Psoas muscle (tissue), 8 donors: ENCODE measurements around the gene RPTOR. TPM values are rescaled to one million over a fixed set of nuclear protein-coding genes. Genes with fewer than 3 reads are reported as not detected.

Experiments
- ATAC-seq, 4 donors: fragments of 200-7000 bp; cut with Tn5 transposase; one replicate each; pipeline ENCODE4 v1.9.1; 2020; ENCODE audit warnings: moderate library complexity in 3 of 4, mild to moderate bottlenecking in 2 of 4
- DNase-seq, 2 donors: peaks; one replicate each; pipeline ENCODE4 v3.0.0-alpha.2; 2020
- H3K27ac ChIP-seq: fragments of 200-600 bp; one replicate; pipeline ENCODE4 v1.8.0; 2022
- H3K27me3 ChIP-seq, 3 donors: fragments of 200-600 bp in 1 of 3; one replicate each; pipeline versions ENCODE4 v1.6.1 to v1.8.0; 2013 to 2022; ENCODE audit warnings: low read length in 2 of 3, mild to moderate bottlenecking in 2 of 3, moderate library complexity in 1 of 3; ENCODE audit not compliant: insufficient read depth in 3 of 3
- H3K36me3 ChIP-seq, 2 donors: fragments of 200-600 bp in 1 of 2; one replicate each; pipeline versions ENCODE4 v1.6.1 to v1.8.0; 2013 to 2022; ENCODE audit warnings: low read depth in 1 of 2, mild to moderate bottlenecking in 1 of 2, moderate library complexity in 1 of 2; ENCODE audit not compliant: insufficient read depth in 1 of 2
- H3K4me1 ChIP-seq: fragments of 200-600 bp; one replicate; pipeline ENCODE4 v1.8.0; 2022
- H3K4me3 ChIP-seq: fragments of 200-600 bp; one replicate; pipeline ENCODE4 v1.8.0; 2022; ENCODE audit warnings: mild to moderate bottlenecking
- H3K9me3 ChIP-seq: fragments of 200-600 bp; one replicate; pipeline ENCODE4 v1.8.0; 2022
- WGBS, 3 donors: extraction: QIAGEN DNeasy Blood & Tissue Kit; methylation state at CpG; one replicate each; pipeline versions ENCODE4 v1.1.6 to v1.1.7; 2013; 5-methylcytosine and 5-hydroxymethylcytosine counted together
- intact Hi-C, 2 donors: fragments of 100-400 bp; cut with DNase I; formaldehyde crosslinking; loops; one replicate each; pipeline versions ENCODE4 v1.11.0 to v1.14.2; 2022
- polyA plus RNA-seq, 3 donors: library from polyadenylated mRNA; stranded (reverse); fragments of 200-250 nt; gene quantifications; one replicate each; pipeline ENCODE4 v1.2.3, GENCODE V29; 2013
- total RNA-seq, 4 donors: library from RNA; stranded (reverse); fragmentation: NEBNext Ultra II Directional in 2 of 4; extraction: Animal tissue kit (Norgen Biotek cat#: 25700) in 2 of 4; gene quantifications; one replicate each; pipeline versions ENCODE4 v1.2.1 to v1.2.4, GENCODE V29; 2021 to 2023
- TF ChIP-seq, protein P1 (sequence below): fragments of 200-600 bp; IDR thresholded peaks from one replicate; pipeline ENCODE4 v1.8.0; 2022; ENCODE audit warnings: antibody characterized with exemption
- donor health status: healthy with polysubstance abuse.
- donor health status: DM: no; HTN: no; CAD: no; lungs with moderate emphysema.
- donor health status: Bipolar disorder and iron deficiency.
- donor health status: healthy.
- donor health status: DM: yes; HTN: yes; CAD: no.
- donor health status: DM: no; HTN: no; CAD: no.
- donor health status: DM: no; HTN: no; CAD: no.
- donor health status: DM: yes; HTN: yes; CAD: no.

RPTOR gene
- total and polyA plus RNA-seq, 7 donors: 13.6 to 82.2 (median 32.5) TPM

DNA sequence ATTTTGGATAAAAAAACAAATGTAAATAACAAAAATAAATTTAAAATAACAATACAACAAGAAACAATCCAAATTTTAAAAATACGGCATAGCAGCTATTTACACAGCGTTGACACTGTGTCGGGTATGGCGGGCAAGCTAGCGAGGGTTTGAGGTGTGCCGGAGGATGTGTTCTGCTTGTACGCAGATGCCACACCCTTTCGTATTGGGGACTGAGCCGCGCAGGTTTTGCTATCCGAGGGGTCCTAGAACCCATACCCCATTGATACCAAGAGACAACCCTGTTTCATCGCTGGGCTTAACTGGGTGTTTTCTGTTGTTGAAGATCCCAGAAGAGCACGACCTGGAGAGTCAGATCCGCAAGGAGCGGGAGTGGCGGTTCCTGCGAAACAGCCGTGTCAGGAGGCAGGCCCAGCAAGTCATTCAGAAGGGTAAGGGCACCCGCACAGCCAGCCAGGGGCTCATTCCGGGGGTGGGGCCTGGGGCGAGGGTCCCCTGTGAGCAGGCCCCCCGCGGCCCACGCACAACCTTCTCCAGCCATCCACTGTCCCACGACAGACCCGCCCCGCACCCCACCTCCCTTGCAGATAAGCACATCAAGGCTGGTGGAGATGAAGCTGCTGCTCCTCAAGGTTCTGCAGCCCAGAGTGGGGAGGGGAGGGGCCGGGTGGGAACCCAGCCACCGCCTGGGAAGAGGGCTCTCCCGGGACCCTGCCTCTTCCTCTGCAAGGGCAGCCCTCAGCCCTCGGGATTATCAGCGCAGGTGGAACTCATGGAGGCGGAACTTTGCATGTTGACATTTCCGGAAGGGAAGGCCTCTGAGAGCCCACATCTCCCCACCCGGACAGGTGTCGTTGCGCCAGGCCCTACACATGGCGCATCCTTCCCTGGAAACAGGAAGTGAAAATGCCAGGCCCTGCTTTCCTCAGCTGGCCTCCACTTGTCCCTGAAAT lies 395.8 kb downstream of the RPTOR start:
- H3K4me3 ChIP-seq: no peak overlapping the region
- no peak overlapping the region for H3K27ac ChIP-seq
- peaks cover 0 to 32% of the 10 kb centered on the region in 2 donors for H3K36me3 ChIP-seq
- ATAC-seq: no peak
- H3K4me1 ChIP-seq: peaks cover 11% of the 10 kb centered on the region
- TF ChIP-seq, protein P1, sequence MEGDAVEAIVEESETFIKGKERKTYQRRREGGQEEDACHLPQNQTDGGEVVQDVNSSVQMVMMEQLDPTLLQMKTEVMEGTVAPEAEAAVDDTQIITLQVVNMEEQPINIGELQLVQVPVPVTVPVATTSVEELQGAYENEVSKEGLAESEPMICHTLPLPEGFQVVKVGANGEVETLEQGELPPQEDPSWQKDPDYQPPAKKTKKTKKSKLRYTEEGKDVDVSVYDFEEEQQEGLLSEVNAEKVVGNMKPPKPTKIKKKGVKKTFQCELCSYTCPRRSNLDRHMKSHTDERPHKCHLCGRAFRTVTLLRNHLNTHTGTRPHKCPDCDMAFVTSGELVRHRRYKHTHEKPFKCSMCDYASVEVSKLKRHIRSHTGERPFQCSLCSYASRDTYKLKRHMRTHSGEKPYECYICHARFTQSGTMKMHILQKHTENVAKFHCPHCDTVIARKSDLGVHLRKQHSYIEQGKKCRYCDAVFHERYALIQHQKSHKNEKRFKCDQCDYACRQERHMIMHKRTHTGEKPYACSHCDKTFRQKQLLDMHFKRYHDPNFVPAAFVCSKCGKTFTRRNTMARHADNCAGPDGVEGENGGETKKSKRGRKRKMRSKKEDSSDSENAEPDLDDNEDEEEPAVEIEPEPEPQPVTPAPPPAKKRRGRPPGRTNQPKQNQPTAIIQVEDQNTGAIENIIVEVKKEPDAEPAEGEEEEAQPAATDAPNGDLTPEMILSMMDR: no peak
- intact Hi-C loops: no loop called here
- DNase-seq: peak in 1 of 2 donors; percentile 50
- H3K27me3 ChIP-seq: no peaks in the 10 kb centered on the region
- no peaks in the 10 kb centered on the region for H3K9me3 ChIP-seq
- 92 to 94% (median 93%) methylated on average over 38 of the region's 38 CpGs for WGBS, 3 donors

DNA sequence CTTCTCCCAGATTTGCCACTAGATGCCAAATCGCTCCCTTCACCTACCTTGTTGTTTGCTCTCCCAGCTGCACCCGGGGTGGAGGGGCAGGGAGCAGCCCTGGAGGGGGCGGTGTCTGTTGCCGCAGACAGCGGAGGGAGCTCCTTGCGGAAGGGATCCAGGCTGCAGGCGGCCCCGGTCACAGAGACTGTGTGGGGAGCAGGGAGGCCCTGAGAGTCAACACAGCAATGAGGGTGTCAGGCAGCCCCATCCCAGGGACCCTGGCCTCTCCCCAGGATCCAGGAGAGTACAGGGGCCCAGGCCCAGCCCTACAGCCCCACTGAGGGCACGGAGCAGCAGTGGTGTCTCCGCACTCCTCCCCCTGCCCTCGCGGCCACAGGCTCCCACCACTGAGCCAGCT lies 396.5 kb downstream of the RPTOR start:
- Histone ChIP-seq H3K27me3 (no peaks in the 10 kb centered on the region), H3K4me1 (peaks cover 11% of the 10 kb centered on the region), H3K4me3 (no peak overlapping the region), H3K27ac (no peak overlapping the region), H3K36me3 (peaks cover 0 to 38% of the 10 kb centered on the region in 2 donors), H3K9me3 (no peaks in the 10 kb centered on the region)
- ATAC-seq (no peak), DNase-seq (peak in 1 of 2 donors; percentile 44)
- TF ChIP-seq, protein P1: no peak
- 94 to 97% (median 96%) methylated on average over 12 of the region's 12 CpGs for WGBS, 3 donors
- intact Hi-C loops: no loop called here

DNA sequence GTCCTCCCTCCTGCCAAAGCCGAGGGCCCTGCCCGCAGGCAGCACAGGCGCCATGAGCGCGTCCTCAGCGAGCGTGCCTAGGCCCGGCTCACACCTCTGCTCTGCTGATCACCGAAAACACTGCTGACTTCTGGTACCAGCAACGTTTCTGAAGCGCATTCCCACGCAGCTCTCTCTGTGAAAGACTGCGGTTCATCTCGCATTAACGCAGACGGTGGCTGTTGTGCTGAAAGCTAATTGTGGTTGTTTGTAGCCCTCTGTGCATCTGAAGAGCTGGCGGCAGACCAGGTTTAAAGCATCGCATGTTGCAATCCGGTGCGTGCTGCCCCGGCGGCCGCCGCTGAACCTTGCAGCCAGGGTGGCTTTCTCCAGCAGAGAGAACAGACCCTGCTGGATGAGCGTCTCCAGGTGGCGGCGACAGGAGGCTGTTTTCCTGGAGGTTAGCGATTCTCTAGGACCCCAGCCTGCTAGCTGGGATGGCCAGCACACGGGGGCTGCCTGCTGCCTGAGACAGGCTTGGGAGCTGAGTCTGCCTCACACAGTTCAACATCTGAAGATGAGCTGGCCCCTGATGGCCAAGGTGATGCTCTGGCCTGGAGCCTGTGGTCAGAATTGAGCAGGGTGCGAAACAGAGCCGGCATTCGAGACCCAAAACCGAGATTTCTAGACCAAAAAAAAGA lies 397.2 kb downstream of the RPTOR start:
- peak in 1 of 2 donors; percentile 74 for DNase-seq
- Histone ChIP-seq H3K27ac (peak overlapping the region; percentile 23), H3K36me3 (peaks cover 0 to 38% of the 10 kb centered on the region in 2 donors), H3K4me1 (peaks cover 11% of the 10 kb centered on the region), H3K27me3 (no peaks in the 10 kb centered on the region), H3K9me3 (no peaks in the 10 kb centered on the region), H3K4me3 (no peak overlapping the region)
- intact Hi-C loops: no loop called here
- WGBS, 3 donors: 81 to 86% (median 83%) methylated on average over 33 of the region's 33 CpGs
- TF ChIP-seq, protein P1: no peak
- ATAC-seq: peak; percentile 4 to 57 (median 10)

DNA sequence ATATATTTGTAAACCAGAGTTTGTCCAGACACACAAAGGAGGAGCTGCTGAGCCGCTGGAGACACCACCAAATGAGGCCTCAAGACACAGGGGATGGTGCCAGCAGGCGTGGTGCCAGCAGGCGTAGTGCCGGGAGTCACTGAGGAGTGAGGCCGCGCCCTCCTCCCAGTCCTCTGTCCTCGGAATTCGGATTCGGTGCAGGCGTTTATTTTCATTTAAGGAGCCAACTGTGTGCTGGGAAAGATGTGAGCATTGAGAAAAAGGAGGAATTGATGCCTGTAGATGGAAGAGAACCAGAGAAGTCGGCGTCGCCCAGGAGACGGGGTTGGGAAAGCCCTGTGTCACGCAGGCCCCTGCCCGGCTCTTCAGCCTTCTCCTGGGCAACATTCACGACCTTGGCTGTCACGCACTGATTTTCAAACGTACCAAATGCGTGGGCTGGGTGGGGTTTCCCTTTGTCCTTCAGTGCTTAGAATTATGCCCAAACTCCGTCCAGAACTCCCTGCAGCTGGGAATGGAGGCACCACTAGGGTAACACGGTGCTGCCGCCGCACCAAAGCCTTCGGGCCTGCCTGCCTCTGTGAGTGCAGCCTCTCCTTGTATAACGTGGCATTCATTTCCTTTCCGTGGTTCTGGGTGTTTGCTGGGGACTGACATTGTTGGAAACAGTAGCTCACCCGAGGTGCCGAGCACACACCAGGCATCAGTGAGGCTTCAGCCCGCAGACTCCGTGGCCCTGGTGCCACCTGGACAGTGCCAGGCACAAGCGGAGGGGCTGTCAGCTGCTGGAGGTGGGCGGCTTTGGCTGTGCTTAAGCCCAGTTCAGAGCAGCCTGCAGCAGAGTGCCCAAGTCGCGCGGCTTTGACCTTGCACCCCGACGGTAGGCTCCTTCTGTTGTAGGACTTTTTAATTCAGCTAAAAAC lies 398.0 kb downstream of the RPTOR start:
- H3K9me3 ChIP-seq: no peaks in the 10 kb centered on the region
- 51 to 62% (median 54%) methylated on average over 38 of the region's 38 CpGs for WGBS, 3 donors
- peak overlapping the region; percentile 23 for H3K27ac ChIP-seq
- DNase-seq (peak; percentile 94 to 95), ATAC-seq (peak; percentile 67 to 92 (median 76))
- peaks cover 0 to 44% of the 10 kb centered on the region in 2 donors for H3K36me3 ChIP-seq
- TF ChIP-seq, protein P1: no peak
- no peak overlapping the region for H3K4me3 ChIP-seq
- intact Hi-C loops: no loop called here
- H3K4me1 ChIP-seq: peaks cover 11% of the 10 kb centered on the region
- no peaks in the 10 kb centered on the region for H3K27me3 ChIP-seq
